Erythroblast (primary cell): ENCODE data around the gene DHH.

Experiments used
- GATA1 ChIP-seq: IDR thresholded peaks from 2 replicates; pipeline ENCODE4 v1.6.1; 2011; ENCODE audit warnings: low read depth, mild to moderate bottlenecking, control low read depth, low read length, moderate library complexity
- POLR2A ChIP-seq: IDR thresholded peaks from 2 replicates; pipeline ENCODE4 v1.6.1; 2011; ENCODE audit warnings: mild to moderate bottlenecking, low read length

DNA sequence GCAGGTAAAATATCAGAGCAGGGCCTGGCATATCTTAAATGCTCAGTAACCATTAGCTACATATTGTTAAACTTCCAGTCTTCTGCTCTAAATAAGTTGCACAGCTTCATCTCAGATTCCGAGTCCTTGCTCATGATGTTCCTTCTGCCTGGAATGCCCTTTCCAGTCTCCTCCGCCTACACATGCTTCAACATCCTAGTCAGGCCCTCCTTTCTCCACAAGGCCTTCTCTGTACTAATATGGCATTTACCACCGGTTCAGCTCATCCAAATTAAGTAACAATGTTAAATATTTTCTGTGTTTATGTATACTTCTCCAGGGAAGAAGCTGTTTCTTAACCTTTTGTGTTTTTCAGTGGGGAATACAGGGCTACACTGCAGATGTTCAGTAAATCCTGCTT, 8.5 kb downstream of the DHH start:
- TF ChIP-seq POLR2A (no peak), GATA1 (no peak)
